ENCODE data around the gene ZNF280B. TPM values are rescaled to one million over a fixed set of nuclear protein-coding genes. Genes with fewer than 3 reads are reported as not detected.

The ZNF280B gene
- total RNA-seq, 1 experiment from 2014 or later = 4.6 TPM

DNA sequence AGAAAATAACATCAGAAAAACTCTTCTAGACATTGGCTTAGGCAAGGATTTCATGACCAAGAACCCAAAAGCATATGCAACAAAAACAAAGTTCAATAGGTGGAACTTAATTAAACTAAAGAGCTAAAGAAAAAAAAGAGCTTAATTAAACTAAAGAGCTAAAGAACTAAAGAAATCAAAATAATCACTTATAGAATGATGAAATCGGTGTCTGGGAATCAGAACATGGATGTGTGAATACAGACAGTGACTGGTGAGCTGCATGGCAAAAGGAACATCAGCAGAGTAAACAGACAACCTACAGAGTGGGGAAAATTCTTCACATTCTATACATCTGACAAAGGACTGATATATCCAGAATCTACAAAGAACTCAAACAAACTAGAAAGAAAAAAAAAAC is 41.4 kb downstream of the ZNF280B start:
- H3K9me3 Mint-ChIP-seq (ENCODE audit: low read depth, unreplicated experiment) = no peaks in the 10 kb centered on the region
- no TSS peak for BruUV-seq (replicated peaks)
- no peaks in the 10 kb centered on the region for H3K4me1 Mint-ChIP-seq (ENCODE audit: low read depth, unreplicated experiment)
- peaks cover 92% of the 10 kb centered on the region for H3K27me3 Mint-ChIP-seq (ENCODE audit: unreplicated experiment)
- CTCF ChIA-PET = no interaction called here
- intact Hi-C loops (cut with micrococcal nuclease; ENCODE audit: unreplicated experiment) = loop anchor here (10.0 kb wide), 1 partner anchor 418 kb away; the partner anchor contains the start of gene IGLL5
- H3K36me3 Mint-ChIP-seq (ENCODE audit: insufficient read depth, unreplicated experiment) = no peaks in the 10 kb centered on the region
- TF ChIP-seq, protein P1, sequence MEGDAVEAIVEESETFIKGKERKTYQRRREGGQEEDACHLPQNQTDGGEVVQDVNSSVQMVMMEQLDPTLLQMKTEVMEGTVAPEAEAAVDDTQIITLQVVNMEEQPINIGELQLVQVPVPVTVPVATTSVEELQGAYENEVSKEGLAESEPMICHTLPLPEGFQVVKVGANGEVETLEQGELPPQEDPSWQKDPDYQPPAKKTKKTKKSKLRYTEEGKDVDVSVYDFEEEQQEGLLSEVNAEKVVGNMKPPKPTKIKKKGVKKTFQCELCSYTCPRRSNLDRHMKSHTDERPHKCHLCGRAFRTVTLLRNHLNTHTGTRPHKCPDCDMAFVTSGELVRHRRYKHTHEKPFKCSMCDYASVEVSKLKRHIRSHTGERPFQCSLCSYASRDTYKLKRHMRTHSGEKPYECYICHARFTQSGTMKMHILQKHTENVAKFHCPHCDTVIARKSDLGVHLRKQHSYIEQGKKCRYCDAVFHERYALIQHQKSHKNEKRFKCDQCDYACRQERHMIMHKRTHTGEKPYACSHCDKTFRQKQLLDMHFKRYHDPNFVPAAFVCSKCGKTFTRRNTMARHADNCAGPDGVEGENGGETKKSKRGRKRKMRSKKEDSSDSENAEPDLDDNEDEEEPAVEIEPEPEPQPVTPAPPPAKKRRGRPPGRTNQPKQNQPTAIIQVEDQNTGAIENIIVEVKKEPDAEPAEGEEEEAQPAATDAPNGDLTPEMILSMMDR (IDR thresholded peaks at IDR 0.05; ENCODE audit: unreplicated experiment) = no peak
- no peak overlapping the region for H3K4me3 Mint-ChIP-seq (ENCODE audit: low read depth, unreplicated experiment)
- no peak overlapping the region for H3K27ac Mint-ChIP-seq (ENCODE audit: unreplicated experiment)
- no peak for DNase-seq

DNA sequence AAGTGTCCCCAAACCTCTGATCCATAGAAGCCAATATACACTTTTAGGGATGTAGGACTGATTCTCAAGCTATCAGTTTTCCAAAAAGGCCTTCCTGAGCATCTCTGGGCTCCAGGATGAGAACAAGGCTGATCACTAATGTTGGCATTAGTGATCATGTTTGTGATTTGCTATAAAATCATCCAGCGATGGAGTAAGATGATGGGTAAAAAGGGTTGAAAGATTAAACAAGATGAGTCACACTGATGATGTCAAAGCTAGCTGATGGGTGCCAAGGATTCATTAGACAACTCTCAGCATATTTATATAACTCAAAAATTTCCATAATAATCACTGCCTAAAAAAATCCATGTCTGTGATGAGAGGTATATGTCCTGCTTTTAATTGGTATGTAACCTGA is 42.8 kb downstream of the ZNF280B start:
- TF ChIP-seq, protein P1 (IDR thresholded peaks at IDR 0.05; ENCODE audit: unreplicated experiment) = no peak
- intact Hi-C loops (cut with micrococcal nuclease; ENCODE audit: unreplicated experiment) = loop anchor here (10.0 kb wide), 1 partner anchor 419 kb away; the partner anchor contains the start of gene IGLL5
- Mint-ChIP-seq H3K27ac (ENCODE audit: unreplicated experiment) (no peak overlapping the region), H3K9me3 (ENCODE audit: low read depth, unreplicated experiment) (no peaks in the 10 kb centered on the region), H3K27me3 (ENCODE audit: unreplicated experiment) (peaks cover 88% of the 10 kb centered on the region), H3K4me1 (ENCODE audit: low read depth, unreplicated experiment) (no peaks in the 10 kb centered on the region), H3K36me3 (ENCODE audit: insufficient read depth, unreplicated experiment) (no peaks in the 10 kb centered on the region), H3K4me3 (ENCODE audit: low read depth, unreplicated experiment) (no peak overlapping the region)
- no peak for DNase-seq
- CTCF ChIA-PET = interaction anchor here (0.6 kb wide), 1 partner anchor 124 kb away, joined by 4 read pairs; no protein-coding TSS in a partner anchor
- BruUV-seq (replicated peaks) = no TSS peak

- peaks cover 88% of the 10 kb centered on the region for H3K27me3 Mint-ChIP-seq (ENCODE audit: unreplicated experiment)
- DNase-seq = no peak
- H3K4me3 Mint-ChIP-seq (ENCODE audit: low read depth, unreplicated experiment) = no peak overlapping the region
- no peaks in the 10 kb centered on the region for H3K36me3 Mint-ChIP-seq (ENCODE audit: insufficient read depth, unreplicated experiment)
- intact Hi-C loops (cut with micrococcal nuclease; ENCODE audit: unreplicated experiment) = loop anchor here (10.0 kb wide), 1 partner anchor 420 kb away; the partner anchor contains the start of gene IGLL5
- TF ChIP-seq, protein P1 (IDR thresholded peaks at IDR 0.05; ENCODE audit: unreplicated experiment) = no peak
- H3K4me1 Mint-ChIP-seq (ENCODE audit: low read depth, unreplicated experiment) = no peaks in the 10 kb centered on the region
- CTCF ChIA-PET = interaction anchor here (0.6 to 1.2 kb wide), 2 partner anchors 19 to 124 kb away, joined by 4 to 5 read pairs; no protein-coding TSS in a partner anchor
- H3K27ac Mint-ChIP-seq (ENCODE audit: unreplicated experiment) = no peak overlapping the region
- no peaks in the 10 kb centered on the region for H3K9me3 Mint-ChIP-seq (ENCODE audit: low read depth, unreplicated experiment)
- BruUV-seq (replicated peaks) = no TSS peak
Observed at GRCh38 chr22:22465094-22465602, 43.4 kb downstream of the ZNF280B start.

- CTCF ChIA-PET = interaction anchor here (0.8 to 1.2 kb wide), 3 partner anchors 20 to 419 kb away, joined by 3 to 5 read pairs (median 3); no protein-coding TSS in a partner anchor
- Mint-ChIP-seq H3K4me3 (ENCODE audit: low read depth, unreplicated experiment) (no peak overlapping the region), H3K4me1 (ENCODE audit: low read depth, unreplicated experiment) (no peaks in the 10 kb centered on the region), H3K36me3 (ENCODE audit: insufficient read depth, unreplicated experiment) (no peaks in the 10 kb centered on the region), H3K27me3 (ENCODE audit: unreplicated experiment) (peaks cover 82% of the 10 kb centered on the region), H3K27ac (ENCODE audit: unreplicated experiment) (no peak overlapping the region), H3K9me3 (ENCODE audit: low read depth, unreplicated experiment) (peaks cover 3% of the 10 kb centered on the region)
- TF ChIP-seq, protein P1 (IDR thresholded peaks at IDR 0.05; ENCODE audit: unreplicated experiment) = no peak
- intact Hi-C loops (cut with micrococcal nuclease; ENCODE audit: unreplicated experiment) = loop anchor here (5.0 to 10.0 kb wide), 3 partner anchors 113 to 493 kb away; partner anchors contain the start of gene IGLL5
- no TSS peak for BruUV-seq (replicated peaks)
- no peak for DNase-seq
Observed at GRCh38 chr22:22464541-22465054, 43.9 kb downstream of the ZNF280B start.

Measured in Calu3 (cell line).